ENCODE results near the gene CSNK1G3.
A peak's percentile ranks its signal among the peaks of the same experiment; 100 is the strongest.
"Not testable (repeated sequence)": the region's sequence is repeated elsewhere in the genome, so short reads cannot be mapped to it uniquely, and the experiment has no call there.

The CSNK1G3 gene

DNA sequence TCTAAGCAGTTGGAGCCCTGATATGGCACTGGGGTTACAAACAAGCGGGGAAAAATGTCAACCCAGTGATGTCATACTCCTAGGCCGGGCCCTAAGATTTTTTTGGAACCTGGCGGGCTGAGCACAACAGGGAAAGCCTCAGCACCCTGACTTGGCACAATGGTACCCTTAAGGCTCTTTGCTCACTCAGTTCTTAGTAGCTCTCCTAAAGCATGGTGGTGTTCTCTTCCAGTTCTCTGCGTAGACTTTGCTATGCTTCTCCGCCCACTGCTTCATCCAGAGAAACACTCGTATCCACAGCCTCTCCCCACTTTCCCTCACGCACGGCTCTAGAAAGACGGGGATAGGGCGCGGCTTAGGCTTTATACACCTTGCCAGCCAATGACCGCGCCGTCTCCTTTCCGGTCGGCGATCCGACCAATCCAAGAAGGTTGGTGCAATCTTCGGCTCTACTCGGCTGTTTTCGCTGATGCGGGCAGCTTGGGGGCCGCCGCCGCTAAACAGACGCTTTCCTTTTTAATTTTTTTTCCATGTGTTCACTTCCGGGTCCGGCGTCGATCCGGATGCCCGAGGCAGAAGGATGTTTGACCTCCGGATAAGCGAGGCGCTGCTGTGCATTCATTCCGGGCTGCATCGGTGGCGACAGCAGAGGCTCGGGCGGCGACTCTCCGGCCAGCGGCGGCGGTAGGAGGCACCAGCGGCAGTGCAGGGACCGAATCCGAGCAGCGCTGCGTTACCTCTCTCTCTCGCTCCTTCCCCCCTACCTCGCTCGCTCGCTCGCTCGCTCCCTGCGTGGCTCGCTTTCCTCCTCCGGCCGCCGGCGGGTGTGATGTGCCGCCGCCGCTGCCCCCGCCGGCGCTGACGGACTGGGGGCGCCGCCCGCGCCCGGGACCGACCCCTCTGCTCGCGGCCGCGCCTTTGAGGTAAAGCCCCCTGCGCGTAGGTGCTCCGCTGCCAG, at the start of gene CSNK1G3:
Gene CSNK1G3 (plus strand): TSS at position 530 of the 958 bp plus-strand sequence. CDS start 33,487 bp downstream, outside the sequence.
- DNase-seq (ENCODE audit: low read depth in 2 of 2), result peak; percentile 84 to 86

DNA sequence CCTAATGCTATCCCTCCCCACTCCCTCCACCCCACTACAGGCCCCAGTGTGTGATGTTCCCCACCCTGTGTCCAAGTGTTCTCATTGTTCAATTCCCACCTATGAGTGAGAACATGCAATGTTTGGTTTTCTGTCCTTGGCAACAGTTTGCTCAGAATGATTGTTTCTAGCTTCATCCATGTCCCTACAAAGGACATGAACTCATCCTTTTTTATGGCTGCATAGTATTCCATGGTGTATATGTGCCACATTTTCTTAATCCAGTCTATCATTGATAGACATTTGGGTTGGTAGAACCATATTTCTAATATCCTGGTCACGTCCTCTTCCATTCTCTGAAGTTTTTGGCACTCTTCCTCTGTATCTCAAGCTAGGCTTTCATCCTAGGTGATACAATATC, 45.1 kb upstream of the CSNK1G3 start:
- DNase-seq (ENCODE audit: low read depth in 2 of 2), result not testable (repeated sequence)

DNA sequence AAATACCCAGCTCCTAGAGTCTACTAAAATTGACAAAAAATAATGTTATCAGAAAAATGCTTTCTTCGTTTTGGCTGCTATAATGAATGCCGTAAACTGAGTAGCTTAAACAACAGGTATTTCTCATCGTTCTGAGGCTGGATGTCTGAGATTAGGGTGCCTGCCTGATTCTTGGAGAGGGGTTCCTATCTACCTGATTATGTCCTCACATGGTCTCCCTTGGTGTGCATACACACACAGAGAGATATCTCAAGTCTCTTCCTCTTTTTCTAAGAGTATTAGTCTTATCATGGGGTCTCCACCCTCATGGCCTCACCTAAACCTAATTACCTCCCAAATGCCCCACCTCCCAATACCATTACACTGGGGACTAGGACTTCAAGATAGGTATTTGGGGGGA, 40.6 kb upstream of the CSNK1G3 start:
- no peak for DNase-seq (ENCODE audit: low read depth in 2 of 2)

DNA sequence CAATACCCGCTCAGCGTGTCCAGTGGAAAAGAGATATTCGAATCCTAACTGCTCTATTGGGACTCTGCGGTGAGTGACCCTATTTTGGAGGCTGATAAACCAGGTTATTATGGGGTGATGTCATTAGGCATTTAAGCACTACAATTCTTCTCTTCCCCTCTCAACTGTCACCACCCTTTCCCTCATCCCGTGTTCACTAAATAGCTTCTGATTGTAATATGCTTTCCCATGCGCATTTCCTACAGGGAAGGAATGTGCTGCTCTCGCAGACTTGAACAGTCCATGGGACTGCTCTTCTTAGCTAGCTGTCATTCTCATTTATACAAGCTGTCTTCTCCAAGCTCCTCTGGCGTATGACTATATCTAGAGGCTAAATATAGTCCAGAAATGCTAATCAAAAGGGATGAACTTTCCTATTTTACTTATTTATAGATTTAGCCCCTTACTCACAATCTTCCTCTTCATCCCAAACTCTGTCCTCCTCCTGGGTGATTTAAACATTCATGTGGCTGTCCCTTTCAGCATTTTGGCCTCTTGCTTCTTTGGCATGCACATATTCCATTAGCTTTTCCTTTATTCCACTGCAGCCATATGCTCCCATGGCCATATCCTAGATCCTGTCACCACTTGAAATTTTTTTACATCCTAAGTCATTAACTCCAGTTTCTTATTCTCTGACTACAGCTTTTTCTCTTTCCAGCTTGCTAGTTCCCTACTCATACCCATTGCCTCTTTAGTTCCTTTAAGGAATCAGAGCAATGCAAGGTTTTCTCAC, 39.6 kb upstream of the CSNK1G3 start:
- DNase-seq (ENCODE audit: low read depth in 2 of 2), result no peak

DNA sequence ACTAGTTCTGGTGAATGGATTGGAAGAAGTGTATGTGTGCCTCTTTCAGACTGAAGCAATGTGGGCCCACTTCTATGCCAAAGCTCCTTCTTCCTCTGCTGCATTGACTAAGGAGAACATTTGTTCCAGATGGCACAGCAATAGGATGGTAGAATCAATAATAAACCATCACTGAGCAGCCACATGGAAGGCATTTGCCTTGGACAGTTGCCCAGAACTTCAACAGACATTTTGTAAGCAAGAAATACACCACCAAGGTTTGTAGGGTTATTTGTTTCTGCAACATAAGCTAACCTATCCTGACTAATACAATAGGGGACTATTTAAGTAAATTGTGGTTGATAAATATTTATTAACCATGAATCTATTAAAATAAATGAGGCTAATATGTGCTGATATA, 37.7 kb upstream of the CSNK1G3 start:
- no peak for DNase-seq (ENCODE audit: low read depth in 2 of 2)

DNA sequence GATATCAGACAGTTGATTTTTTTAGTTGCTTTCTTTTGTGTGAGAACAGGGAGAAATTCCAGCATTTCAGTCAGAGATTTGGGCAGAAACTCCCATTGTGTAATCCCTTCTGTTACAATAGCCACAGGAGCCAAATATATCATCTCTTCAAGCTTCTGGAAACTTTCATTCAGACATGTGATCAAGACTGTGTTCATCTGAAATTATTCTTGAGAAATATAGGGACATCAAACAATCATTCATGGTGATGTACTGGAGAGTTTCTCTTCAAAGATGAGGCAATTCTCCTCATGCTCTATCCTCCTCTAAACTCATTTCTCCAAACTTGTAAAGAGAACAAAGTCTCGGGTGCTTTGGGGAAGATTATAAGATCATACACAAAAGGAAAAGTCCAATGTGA, 35.2 kb upstream of the CSNK1G3 start:
- no peak for DNase-seq (ENCODE audit: low read depth in 2 of 2)

DNA sequence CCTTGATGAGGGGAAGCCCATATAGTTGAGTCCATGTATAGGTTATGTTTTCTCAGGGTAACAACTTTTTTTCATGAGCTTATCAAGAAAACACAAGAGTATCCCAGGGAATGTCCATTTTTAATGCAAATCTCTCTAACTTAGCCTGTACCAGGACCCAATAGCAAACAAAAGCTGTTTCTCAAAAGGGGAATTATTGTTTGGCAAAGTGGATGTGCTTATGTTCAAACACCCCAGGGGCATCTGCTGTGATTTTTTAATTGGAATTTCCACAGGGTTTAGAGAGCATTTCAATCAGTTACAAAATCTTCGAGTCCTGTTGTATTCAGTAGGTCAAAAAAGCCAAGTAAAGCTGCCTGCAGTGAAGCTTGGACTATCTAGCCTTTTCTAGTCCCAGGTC, 33.4 kb upstream of the CSNK1G3 start:
- no peak for DNase-seq (ENCODE audit: low read depth in 2 of 2)

DNA sequence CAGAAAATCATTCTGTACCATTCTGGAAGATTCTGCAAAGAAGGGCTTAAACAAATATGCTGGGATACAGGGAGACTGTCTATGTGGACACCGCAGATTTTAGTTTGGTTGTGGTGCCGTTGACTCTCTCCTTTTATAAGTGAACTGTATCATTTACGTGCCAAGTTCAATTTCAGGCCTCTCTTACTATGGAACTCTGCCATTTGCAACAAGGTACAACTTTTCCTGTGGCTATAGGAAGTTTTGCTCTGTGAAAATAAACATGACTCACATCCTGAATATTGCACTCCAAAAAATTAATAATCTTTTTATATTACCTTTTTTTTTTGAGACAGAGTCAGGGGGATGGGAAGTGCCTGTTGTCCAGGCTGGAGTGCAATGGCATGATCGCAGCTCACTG, 29.7 kb upstream of the CSNK1G3 start:
- DNase-seq (ENCODE audit: low read depth in 2 of 2), result no peak

DNA sequence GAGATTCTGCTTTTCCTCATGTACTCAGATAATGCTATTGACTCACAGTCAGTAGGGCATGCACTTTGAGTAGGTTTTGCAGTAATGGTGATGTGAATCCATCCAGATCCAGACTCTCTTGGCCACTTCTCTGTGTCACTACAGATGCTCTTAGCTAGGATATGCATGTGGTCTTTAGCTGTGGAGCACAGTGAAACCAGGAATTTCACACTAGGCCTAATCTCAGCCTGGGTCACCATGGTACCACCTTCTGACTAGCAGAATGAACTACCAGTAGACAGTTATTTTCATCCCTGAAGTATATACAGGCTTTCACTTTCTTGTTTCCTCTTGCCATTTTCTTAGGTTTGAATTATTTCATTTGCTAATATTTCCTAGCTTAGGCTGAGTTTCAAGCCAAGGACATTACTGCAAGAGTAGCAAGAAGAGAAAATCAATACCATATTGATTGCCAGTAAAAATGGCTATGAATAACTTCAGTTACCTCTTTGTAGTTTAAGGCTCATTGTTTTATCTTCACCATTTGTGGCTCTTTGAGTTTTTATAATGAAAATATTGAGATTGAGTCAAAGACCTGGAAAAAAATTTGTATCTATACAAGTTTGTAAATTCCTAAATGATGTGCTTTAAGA, 28.4 kb upstream of the CSNK1G3 start:
- DNase-seq (ENCODE audit: low read depth in 2 of 2), result no peak

DNA sequence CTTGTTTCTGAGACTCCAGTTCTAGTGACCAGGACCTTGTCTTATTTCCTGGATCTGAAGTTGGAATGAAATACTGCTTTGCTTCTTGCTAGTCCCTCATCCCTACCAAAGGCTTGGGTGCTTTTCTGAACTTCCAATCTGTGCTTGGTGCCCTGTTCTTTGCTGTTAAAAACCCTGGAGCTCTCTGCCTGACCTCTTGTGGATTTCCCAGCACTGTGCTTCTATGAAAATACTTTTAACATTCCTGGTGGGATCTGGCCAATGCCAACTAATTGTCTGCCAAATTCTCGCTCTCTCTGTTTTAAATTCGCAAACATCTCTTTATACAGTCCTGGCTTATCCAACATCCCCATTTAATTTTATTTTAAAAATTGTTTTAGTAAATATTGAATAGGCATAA, 26.7 kb upstream of the CSNK1G3 start:
- DNase-seq (ENCODE audit: low read depth in 2 of 2), result no peak

DNA sequence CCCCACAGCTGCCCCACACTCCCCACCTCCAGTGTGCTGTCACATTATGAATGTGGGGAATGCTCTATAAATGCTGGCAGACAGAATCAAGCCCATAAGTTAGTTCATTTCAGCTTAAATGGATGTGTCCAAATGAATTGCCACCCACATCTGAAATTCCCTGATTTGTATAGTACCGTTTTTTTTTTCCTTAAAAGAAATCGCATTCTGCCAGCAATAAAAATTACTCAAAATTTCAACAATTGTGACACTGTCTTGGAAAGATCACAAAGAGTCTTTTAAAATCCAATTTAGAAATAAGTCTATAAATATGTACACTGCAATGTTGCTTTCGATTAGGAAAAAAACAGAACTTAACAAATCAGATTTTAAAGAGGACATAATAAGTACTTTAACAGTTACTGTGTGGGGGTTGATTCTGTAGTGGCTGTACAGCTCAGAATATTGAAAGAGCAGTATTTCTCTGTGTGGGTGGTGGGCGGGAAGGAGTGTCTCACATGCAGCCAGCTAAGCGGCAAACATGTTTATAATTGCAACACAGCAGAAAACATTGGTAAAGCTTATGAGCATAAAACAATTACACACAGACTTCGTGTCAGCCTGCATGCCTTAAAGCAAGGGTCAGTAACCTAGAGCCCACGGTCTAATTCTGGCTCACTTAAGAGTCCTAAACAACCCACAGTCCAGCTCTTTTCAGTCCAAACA, 24.9 kb upstream of the CSNK1G3 start:
- no peak for DNase-seq (ENCODE audit: low read depth in 2 of 2)

DNA sequence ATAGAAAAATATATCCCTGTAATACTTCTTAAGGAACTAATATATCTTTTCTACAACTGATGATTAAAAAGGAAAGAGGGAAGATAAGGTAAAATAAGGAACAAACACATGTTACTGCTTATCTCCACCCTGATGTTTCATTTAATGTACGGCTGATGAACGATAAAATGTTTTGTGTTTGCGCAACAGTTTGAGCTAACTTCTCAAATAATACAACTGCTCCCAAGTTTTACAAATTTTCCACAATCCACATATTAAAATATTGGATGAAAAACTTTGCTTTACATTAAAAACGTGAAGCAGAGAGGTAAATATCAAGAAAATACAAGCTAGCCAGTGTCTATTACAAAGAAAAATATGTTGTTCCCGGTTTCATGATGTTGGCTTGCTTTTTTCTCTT, 21.0 kb upstream of the CSNK1G3 start:
- DNase-seq (ENCODE audit: low read depth in 2 of 2), result no peak

DNA sequence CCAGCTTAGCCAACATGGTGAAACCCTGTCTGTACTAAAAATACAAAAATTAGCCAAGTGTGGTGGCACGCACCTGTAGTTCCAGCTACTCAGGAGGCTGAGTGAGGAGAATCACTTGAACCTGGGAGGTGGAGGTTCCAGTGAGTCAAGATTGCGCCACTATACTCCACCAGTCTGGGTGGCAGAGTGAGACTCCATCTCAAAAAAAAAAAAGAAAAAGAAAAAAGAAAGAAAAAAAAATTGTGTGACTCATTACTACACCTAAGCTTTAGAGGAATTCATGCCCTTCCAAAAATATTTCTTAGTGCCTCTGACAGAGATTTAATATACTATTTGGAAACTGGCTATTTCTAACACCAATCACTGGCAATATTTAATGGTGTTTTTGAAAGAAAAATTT, 16.8 kb upstream of the CSNK1G3 start:
- not testable (repeated sequence) for DNase-seq (ENCODE audit: low read depth in 2 of 2)

DNA sequence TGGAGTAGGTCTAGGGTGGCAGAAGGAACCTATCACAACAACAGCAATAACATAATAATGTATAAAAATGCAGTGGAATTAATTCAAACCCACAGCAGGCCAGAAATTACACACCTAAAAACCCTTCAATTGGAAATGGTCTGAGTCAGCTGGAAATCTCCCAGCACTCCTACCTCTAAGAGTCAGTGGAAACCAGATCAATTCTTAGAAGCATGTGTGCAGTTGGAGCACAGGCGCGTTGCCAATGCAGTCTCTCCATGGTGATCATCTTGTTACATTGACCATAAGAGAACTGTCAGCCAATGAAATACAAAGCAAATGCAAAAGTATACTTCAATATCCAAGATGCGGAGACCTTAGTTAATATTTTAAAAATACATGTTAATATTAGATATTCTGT, 15.1 kb upstream of the CSNK1G3 start:
- no peak for DNase-seq (ENCODE audit: low read depth in 2 of 2)

DNA sequence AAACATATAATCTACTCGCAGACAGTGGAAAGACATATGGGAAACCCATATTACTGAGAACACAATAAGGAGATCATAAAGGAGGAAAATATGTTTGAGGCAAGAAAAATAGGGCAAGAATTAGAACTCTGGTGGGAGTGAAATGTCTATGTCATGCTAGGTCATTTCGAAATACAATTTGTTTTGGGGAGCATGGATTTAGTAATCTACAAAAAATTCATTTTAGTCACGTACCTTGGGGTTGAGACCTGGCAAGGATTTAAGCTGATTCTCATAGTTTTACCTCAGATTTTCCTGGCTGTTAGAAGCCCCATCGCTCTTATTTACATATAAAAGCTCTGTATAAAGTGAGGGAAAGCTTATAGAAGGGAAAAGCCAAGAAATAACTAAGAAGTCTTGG, 11.5 kb upstream of the CSNK1G3 start:
- DNase-seq (ENCODE audit: low read depth in 2 of 2), result no peak

DNA sequence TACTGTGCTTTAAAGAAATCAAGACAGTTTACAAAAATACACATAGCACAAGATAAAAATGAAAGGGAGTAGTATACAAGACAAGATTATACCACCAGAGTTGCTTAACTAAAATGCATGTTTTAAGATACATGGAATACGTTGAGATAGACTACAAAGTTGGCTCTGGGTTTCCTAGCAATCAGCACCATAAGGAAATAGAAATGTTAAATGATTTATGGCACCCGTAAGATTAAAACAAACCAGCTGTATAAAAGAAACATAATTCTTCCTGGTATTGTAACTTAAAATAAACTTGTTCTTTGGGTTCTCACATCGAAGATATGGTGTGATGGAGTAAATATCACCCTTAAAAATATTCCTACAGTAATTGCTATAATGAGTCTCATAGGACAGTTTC, 9.9 kb upstream of the CSNK1G3 start:
- DNase-seq (ENCODE audit: low read depth in 2 of 2), result no peak

DNA sequence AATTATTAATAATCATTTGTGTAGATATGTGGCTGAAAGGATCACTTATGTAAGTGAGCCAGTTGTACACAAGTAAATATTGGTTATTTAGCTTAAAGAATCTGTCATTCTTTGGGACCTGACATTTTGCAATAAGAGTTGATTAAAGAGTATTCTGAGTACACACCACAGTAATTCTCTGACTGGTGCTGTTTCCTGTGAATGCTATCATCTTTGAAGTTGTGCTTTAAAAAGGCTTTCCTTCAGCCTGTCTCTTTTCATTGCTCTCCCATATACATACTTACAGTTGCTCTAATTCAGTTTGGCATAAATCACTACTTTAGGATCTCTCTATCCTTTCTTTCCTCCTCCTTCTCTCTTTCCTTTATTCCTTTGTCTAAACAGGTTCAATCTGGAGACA, 8.7 kb upstream of the CSNK1G3 start:
- DNase-seq (ENCODE audit: low read depth in 2 of 2), result no peak

DNA sequence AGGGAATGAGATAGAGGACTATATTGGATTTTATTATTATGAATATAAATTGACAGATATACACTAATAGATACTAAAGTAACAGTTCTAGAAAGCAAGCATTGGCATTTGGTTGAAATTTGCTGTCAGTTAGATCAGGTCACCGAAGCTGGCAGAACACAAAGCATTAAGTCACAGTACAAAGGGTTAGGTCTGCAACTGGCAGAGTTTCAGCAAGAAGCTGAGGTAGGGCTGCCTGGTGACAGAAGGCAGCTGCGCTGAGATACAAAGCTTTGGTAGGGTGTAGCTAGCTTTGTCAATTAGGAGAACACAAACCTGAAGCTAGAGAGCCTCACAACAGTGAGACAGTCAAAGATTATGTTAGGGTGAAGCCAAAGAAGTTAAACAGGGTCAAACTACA, 6.3 kb upstream of the CSNK1G3 start:
- DNase-seq (ENCODE audit: low read depth in 2 of 2), result no peak

DNA sequence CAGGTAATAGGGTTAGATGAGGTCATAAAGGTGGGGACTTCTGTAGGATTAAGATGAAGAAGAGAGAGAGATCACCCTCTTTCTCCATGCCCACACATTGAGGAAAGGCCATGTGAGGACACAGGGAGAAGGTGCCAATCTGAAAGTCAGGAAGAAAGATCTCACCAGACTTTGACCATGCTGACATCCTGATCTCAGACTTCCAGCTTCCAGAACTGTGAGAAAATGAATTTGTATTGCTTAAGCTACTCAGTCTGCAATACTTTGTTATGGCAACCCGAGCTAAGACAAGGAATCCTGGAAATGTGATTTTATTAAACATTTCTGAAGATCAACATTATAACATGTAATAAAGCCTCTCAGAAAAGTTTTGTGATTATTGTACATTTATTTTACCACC, 3.5 kb upstream of the CSNK1G3 start:
- DNase-seq (ENCODE audit: low read depth in 2 of 2), result no peak

DNA sequence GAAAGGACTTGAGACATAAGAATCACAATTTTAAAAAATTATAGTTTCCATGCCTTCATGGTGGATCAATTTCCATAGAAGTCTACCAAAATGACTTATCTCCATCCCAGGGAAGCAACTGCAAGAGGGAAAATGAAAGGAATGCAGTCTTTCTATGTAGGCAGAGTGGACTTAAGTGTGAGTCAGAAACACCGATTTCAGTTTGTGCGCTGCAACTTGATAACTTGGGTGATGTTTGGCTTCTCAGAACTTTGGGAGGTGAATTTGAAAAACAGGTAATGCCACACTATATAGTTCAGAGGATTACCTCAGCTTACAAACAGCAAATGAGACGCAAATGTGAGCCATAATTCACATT, 708 bp upstream of the CSNK1G3 start:
- no peak for DNase-seq (ENCODE audit: low read depth in 2 of 2)

DNA sequence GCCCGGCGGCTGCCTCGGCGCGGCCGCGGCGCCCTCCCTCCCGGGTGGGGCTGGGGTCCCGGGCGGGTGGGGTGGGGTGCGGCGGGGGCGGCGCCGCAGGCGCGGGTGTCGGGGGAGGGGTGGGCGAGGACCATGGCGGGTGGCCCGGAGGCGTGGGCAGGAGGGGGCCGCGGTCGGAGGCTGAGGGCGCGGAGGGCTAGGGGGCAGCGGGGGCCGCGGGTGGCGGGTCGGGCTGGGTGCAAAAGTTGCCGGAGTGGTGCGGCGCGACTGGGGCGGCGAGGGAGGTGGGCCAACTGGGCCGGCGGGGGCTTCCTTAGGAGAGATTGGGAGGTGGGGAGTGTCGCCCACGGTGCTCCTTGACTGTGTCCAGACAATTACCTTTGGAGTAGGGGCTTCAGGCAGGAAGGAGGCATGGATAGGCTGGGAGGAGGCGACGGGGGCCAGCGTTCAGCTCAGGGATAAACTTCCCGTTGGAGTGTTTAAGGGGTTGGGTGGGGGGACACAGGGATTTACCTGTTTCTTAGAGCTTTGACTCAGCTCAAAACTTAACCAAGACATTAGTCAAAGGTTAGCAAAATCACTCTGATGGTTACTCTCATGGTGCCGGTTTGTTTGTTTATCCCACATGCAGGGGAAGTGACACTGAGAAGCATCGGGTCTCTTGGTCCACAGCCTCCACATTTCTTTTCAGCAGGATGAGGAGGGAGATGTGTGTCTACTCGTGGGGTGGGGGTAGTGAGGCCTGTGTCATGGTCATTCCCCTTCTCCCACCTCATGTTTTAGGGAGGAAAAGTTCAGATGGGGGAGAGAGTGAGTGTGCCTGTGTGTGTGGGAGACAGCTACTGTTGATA, 859 bp downstream of the CSNK1G3 start:
- peak; percentile 4 for DNase-seq (ENCODE audit: low read depth in 2 of 2)
